CD14-positive monocyte (primary cell): Measurements from ENCODE around the gene LILRA5. TPM values are rescaled to one million over a fixed set of nuclear protein-coding genes. Genes with fewer than 3 reads are reported as not detected.

Experiments
- DNase-seq, 3 donors: peaks; one replicate each; pipeline ENCODE4 v3.0.0-alpha.2; 2011 to 2022
- H2AFZ ChIP-seq: 2 replicates; pipeline ENCODE4 v1.6.0; 2012; ENCODE audit warnings: mild to moderate bottlenecking, low read depth, low read length, inconsistent platforms; ENCODE audit not compliant: insufficient read depth, poor library complexity, severe bottlenecking
- H3K27ac ChIP-seq, 2 donors: 1 replicate in 1 of 2; 2 replicates in 1 of 2; pipeline ENCODE4 v1.5.1; 2012 to 2013; ENCODE audit warnings: low read length in 2 of 2, control low read depth in 1 of 2, inconsistent platforms in 1 of 2, low read depth in 1 of 2, mild to moderate bottlenecking in 1 of 2
- H3K27me3 ChIP-seq, 2 donors: one replicate each; pipeline versions ENCODE4 v1.6.0 to v1.6.1; 2011 to 2013; ENCODE audit warnings: low read length in 2 of 2; ENCODE audit not compliant: control insufficient read depth in 2 of 2, insufficient read depth in 2 of 2
- H3K36me3 ChIP-seq, 2 donors: replicated peaks in 1 of 2; 1 replicate in 1 of 2; 2 replicates in 1 of 2; pipeline versions ENCODE4 v1.5.1 to v1.6.1; 2012 to 2013; ENCODE audit warnings: low read length in 2 of 2, control low read depth in 1 of 2, inconsistent platforms in 1 of 2, mild to moderate bottlenecking in 1 of 2; ENCODE audit not compliant: insufficient read depth in 2 of 2, control insufficient read depth in 1 of 2
- H3K4me1 ChIP-seq, 2 donors: 1 replicate in 1 of 2; 2 replicates in 1 of 2; pipeline versions ENCODE4 v1.5.1 to v1.6.1; 2012 to 2013; ENCODE audit warnings: low read length in 2 of 2, control low read depth in 1 of 2, inconsistent platforms in 1 of 2, mild to moderate bottlenecking in 1 of 2, moderate library complexity in 1 of 2; ENCODE audit not compliant: insufficient read depth in 2 of 2, control insufficient read depth in 1 of 2
- H3K4me2 ChIP-seq: replicated peaks from 2 replicates; pipeline ENCODE3; 2012; ENCODE audit warnings: low read length, moderate library complexity, mild to moderate bottlenecking; ENCODE audit not compliant: poor library complexity, severe bottlenecking; ENCODE audit errors: extremely low read depth
- H3K4me3 ChIP-seq, 3 experiments: fragments of 200-600 bp in 1 of 3; sonication (generic) in 1 of 3; replicated peaks in 1 of 3; 1 replicate in 2 of 3; 2 replicates in 1 of 3; pipeline ENCODE4 v1.5.1; 2011 to 2013; ENCODE audit warnings: low read length in 3 of 3, mild to moderate bottlenecking in 3 of 3, control low read depth in 2 of 3, low read depth in 2 of 3, inconsistent platforms in 1 of 3, moderate library complexity in 1 of 3
- H3K79me2 ChIP-seq: 2 replicates; pipeline ENCODE4 v1.6.0; 2012; ENCODE audit warnings: mild to moderate bottlenecking, control low read depth, inconsistent platforms, low read length, moderate library complexity; ENCODE audit not compliant: insufficient read depth
- H3K9ac ChIP-seq: 2 replicates; pipeline ENCODE4 v1.6.0; 2017; ENCODE audit warnings: low read length, mild to moderate bottlenecking; ENCODE audit not compliant: insufficient read depth, poor library complexity, severe bottlenecking
- H3K9me3 ChIP-seq, 2 donors: replicated peaks in 1 of 2; 1 replicate in 1 of 2; 2 replicates in 1 of 2; pipeline versions ENCODE4 v1.5.1 to v1.6.1; 2012 to 2013; ENCODE audit warnings: low read length in 2 of 2, control low read depth in 1 of 2; ENCODE audit not compliant: control insufficient read depth in 1 of 2, insufficient read depth in 1 of 2
- H4K20me1 ChIP-seq: 2 replicates; pipeline ENCODE4 v1.6.0; 2012; ENCODE audit warnings: mild to moderate bottlenecking, low read length, control low read depth, moderate library complexity; ENCODE audit not compliant: insufficient read depth
- H3K27ac Mint-ChIP-seq, 7 donors: one replicate each; pipeline ENCODE4 v1.8.0; 2020; ENCODE audit warnings: mild to moderate bottlenecking in 7 of 7, mixed read lengths in 7 of 7, moderate library complexity in 6 of 7, inconsistent platforms in 2 of 7
- H3K27me3 Mint-ChIP-seq, 3 donors: one replicate each; pipeline ENCODE4 v1.8.0; 2021 to 2022; ENCODE audit warnings: low read depth in 3 of 3, mild to moderate bottlenecking in 3 of 3, mixed read lengths in 3 of 3, moderate library complexity in 3 of 3, inconsistent platforms in 1 of 3
- H3K36me3 Mint-ChIP-seq, 2 donors: one replicate each; pipeline ENCODE4 v1.8.0; 2020; ENCODE audit warnings: mixed read lengths in 2 of 2, inconsistent platforms in 1 of 2, mild to moderate bottlenecking in 1 of 2
- H3K4me1 Mint-ChIP-seq: one replicate; pipeline ENCODE4 v1.8.0; 2020; ENCODE audit warnings: mild to moderate bottlenecking, mixed read lengths
- H3K4me3 Mint-ChIP-seq, 2 donors: one replicate each; pipeline ENCODE4 v1.8.0; 2020; ENCODE audit warnings: mild to moderate bottlenecking in 2 of 2, mixed read lengths in 2 of 2, moderate library complexity in 1 of 2
- H3K9me3 Mint-ChIP-seq, 7 donors: one replicate each; pipeline ENCODE4 v1.8.0; 2020 to 2022; ENCODE audit warnings: mixed read lengths in 7 of 7, mild to moderate bottlenecking in 6 of 7, moderate library complexity in 6 of 7, inconsistent platforms in 2 of 7
- WGBS: methylation state at CpG from one replicate; pipeline ENCODE4 v1.1.5; 2013; ENCODE audit warnings: missing lambda C conversion rate; ENCODE audit not compliant: insufficient coverage; 5-methylcytosine and 5-hydroxymethylcytosine counted together
- intact Hi-C, 2 donors: fragments of 100-400 bp; cut with micrococcal nuclease; formaldehyde crosslinking; loops; one replicate each; pipeline versions ENCODE4 v1.15.0 to v1.15.1; 2023
- polyA plus RNA-seq, 3 donors: library from polyadenylated mRNA; depleted of rRNA in 1 of 3; unstranded in 2 of 3; stranded (reverse) in 1 of 3; fragments of 300-500 nt in 2 of 3; fragments of >200 nt in 1 of 3; fragmentation: Illumina TruSeq in 2 of 3; gene quantifications; 1 replicate in 2 of 3; 2 replicates in 1 of 3; pipeline ENCODE4 v1.2.3, GENCODE V29; 2012 to 2021
- TF ChIP-seq, protein P1 (sequence below): fragments of 200-600 bp; IDR thresholded peaks from one replicate; pipeline ENCODE4 v1.8.0; 2022; ENCODE audit warnings: antibody characterized with exemption, mild to moderate bottlenecking

Gene LILRA5
- polyA plus RNA-seq, 3 donors = 348 to 580 (median 516) TPM

DNA sequence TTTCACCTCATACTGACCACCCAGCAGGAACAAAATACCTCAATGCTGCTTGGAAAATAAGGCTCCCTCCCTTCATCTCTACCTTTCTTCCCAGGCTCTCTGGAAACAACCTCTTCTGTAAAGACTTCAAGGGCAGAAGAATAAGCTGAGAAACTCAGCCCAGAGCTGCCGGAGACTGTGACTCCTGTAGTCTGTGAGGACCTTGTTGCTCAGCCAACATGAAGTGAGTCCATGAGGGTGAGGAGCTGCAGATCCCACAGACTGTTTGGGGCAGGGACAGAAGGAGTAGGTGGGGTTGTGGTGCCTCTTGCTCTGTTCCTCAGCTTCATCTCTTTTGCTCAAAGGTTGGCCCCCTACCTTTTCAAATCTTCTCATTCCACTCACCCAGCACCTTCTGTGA is 7.8 kb downstream of the LILRA5 start:
- Histone ChIP-seq H3K79me2 (peaks cover 11% of the 10 kb centered on the region), H3K9me3 (no peaks in the 10 kb centered on the region), H3K4me3 (no peak overlapping the region), H2AFZ (no peak overlapping the region), H3K4me2 (peak overlapping the region; percentile 11), H3K9ac (no peak overlapping the region), H3K4me1 (peaks cover 72 to 90% of the 10 kb centered on the region in 2 donors), H4K20me1 (peaks cover 35% of the 10 kb centered on the region), H3K27me3 (no peaks in the 10 kb centered on the region), H3K36me3 (peaks cover 27 to 35% of the 10 kb centered on the region in 2 donors), H3K27ac (no peak overlapping the region)
- Mint-ChIP-seq H3K4me3 (no peak overlapping the region), H3K27ac (peak overlapping the region in 1 of 7 donors; percentile 56), H3K36me3 (peaks cover 31 to 37% of the 10 kb centered on the region in 2 donors), H3K9me3 (peaks cover 0 to 14% (median 1%) of the 10 kb centered on the region in 7 donors), H3K4me1 (peaks cover 75% of the 10 kb centered on the region), H3K27me3 (peaks cover 1 to 15% (median 2%) of the 10 kb centered on the region in 3 donors)
- no CpG with 5 or more reads among the region's 1 CpG for WGBS
- TF ChIP-seq, protein P1, sequence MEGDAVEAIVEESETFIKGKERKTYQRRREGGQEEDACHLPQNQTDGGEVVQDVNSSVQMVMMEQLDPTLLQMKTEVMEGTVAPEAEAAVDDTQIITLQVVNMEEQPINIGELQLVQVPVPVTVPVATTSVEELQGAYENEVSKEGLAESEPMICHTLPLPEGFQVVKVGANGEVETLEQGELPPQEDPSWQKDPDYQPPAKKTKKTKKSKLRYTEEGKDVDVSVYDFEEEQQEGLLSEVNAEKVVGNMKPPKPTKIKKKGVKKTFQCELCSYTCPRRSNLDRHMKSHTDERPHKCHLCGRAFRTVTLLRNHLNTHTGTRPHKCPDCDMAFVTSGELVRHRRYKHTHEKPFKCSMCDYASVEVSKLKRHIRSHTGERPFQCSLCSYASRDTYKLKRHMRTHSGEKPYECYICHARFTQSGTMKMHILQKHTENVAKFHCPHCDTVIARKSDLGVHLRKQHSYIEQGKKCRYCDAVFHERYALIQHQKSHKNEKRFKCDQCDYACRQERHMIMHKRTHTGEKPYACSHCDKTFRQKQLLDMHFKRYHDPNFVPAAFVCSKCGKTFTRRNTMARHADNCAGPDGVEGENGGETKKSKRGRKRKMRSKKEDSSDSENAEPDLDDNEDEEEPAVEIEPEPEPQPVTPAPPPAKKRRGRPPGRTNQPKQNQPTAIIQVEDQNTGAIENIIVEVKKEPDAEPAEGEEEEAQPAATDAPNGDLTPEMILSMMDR = no peak
- DNase-seq = no peak
- intact Hi-C loops = no loop called here

DNA sequence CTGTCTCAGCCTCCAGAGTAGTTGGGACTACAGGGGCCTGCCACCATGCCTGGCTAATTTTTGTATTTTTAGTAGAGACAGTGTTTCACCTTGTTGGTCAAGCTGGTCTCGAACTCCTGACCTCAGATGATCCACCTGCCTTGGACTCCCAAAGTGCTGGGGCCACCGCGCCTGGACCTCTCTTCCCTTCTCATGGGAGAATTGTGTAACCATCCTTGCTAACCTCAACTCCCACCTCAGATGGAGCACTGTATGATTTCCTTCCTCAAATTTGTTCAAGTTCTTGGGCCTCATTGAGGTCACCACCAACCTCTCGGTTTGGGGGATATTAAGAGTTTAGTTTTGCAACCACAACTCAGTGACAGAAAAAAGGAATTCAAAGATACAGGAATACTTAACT is 10.7 kb downstream of the LILRA5 start:
- peaks cover 80 to 89% of the 10 kb centered on the region in 2 donors for H3K4me1 ChIP-seq
- DNase-seq = peak; percentile 77 to 89 (median 78)
- WGBS = no CpG with 5 or more reads among the region's 4 CpGs
- Mint-ChIP-seq H3K4me1 (peaks cover 83% of the 10 kb centered on the region), H3K36me3 (peaks cover 14 to 17% of the 10 kb centered on the region in 2 donors), H3K27me3 (peaks cover 2 to 16% (median 5%) of the 10 kb centered on the region in 3 donors), H3K9me3 (peaks cover 0 to 9% (median 1%) of the 10 kb centered on the region in 7 donors), H3K4me3 (peak overlapping the region in 1 of 2 donors; percentile 53), H3K27ac (peak overlapping the region; percentile 59 to 93 (median 90))
- H2AFZ ChIP-seq = no peak overlapping the region
- peaks cover 18% of the 10 kb centered on the region for H4K20me1 ChIP-seq
- H3K4me3 ChIP-seq = peak overlapping the region in 1 of 3 experiments; percentile 58
- peak overlapping the region in 1 of 2 donors; percentile 70 for H3K27ac ChIP-seq
- H3K4me2 ChIP-seq = peak overlapping the region; percentile 49
- peaks cover 9 to 16% of the 10 kb centered on the region in 2 donors for H3K36me3 ChIP-seq
- intact Hi-C loops = no loop called here
- TF ChIP-seq, protein P1 = no peak
- H3K27me3 ChIP-seq = no peaks in the 10 kb centered on the region
- H3K79me2 ChIP-seq = peaks cover 3% of the 10 kb centered on the region
- H3K9ac ChIP-seq = no peak overlapping the region
- no peaks in the 10 kb centered on the region for H3K9me3 ChIP-seq
